Thyroid gland (tissue), 4 donors: ENCODE data around the gene UGP2.

Experiments used
- POLR2A ChIP-seq, 2 donors: fragments of 450-650 bp; IDR thresholded peaks; one replicate each; pipeline ENCODE4 v1.6.1; 2017; ENCODE audit warnings: antibody characterized with exemption in 2 of 2, mild to moderate bottlenecking in 2 of 2, moderate library complexity in 1 of 2
- TF ChIP-seq, protein P1 (sequence below), 6 experiments: fragments of 200-600 bp in 3 of 6; fragments of 450-650 bp in 3 of 6; sonication (generic) in 3 of 6; IDR thresholded peaks; one replicate each; pipeline ENCODE4 v1.5.1; 2016 to 2019; ENCODE audit warnings: antibody characterized with exemption in 6 of 6, mild to moderate bottlenecking in 2 of 6, inconsistent platforms in 1 of 6, moderate library complexity in 1 of 6

DNA sequence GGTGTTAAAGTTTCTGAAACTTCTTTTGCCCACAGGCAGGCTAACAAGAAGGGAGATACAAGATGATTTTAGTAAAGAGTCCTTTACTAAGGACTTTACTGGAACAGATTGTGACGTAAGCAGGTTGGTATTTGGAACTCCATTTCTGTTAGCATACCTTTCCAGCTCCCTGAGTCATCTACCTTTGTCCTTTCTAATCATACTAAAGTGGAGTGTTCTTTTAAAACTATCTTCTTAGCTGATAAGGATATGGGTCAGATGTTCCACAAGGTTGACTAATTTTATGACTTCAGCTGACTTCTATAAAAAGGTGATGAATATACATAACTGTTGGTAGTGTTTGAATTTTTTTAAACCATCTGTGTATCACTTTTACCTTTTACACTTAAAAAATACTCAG lies 21.1 kb downstream of the UGP2 start:
- TF ChIP-seq, protein P1, sequence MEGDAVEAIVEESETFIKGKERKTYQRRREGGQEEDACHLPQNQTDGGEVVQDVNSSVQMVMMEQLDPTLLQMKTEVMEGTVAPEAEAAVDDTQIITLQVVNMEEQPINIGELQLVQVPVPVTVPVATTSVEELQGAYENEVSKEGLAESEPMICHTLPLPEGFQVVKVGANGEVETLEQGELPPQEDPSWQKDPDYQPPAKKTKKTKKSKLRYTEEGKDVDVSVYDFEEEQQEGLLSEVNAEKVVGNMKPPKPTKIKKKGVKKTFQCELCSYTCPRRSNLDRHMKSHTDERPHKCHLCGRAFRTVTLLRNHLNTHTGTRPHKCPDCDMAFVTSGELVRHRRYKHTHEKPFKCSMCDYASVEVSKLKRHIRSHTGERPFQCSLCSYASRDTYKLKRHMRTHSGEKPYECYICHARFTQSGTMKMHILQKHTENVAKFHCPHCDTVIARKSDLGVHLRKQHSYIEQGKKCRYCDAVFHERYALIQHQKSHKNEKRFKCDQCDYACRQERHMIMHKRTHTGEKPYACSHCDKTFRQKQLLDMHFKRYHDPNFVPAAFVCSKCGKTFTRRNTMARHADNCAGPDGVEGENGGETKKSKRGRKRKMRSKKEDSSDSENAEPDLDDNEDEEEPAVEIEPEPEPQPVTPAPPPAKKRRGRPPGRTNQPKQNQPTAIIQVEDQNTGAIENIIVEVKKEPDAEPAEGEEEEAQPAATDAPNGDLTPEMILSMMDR (IDR thresholded peaks at IDR 0.05): no peak
- no peak for TF ChIP-seq POLR2A (IDR thresholded peaks at IDR 0.05)
